ENCODE results near the gene GPR42.

GRCh38 chr19:35380450-35381124 lies 9.7 kb downstream of the GPR42 start:
- no peak for TF ChIP-seq POLR2A (IDR thresholded peaks at IDR 0.05)
- TF ChIP-seq, protein P1, sequence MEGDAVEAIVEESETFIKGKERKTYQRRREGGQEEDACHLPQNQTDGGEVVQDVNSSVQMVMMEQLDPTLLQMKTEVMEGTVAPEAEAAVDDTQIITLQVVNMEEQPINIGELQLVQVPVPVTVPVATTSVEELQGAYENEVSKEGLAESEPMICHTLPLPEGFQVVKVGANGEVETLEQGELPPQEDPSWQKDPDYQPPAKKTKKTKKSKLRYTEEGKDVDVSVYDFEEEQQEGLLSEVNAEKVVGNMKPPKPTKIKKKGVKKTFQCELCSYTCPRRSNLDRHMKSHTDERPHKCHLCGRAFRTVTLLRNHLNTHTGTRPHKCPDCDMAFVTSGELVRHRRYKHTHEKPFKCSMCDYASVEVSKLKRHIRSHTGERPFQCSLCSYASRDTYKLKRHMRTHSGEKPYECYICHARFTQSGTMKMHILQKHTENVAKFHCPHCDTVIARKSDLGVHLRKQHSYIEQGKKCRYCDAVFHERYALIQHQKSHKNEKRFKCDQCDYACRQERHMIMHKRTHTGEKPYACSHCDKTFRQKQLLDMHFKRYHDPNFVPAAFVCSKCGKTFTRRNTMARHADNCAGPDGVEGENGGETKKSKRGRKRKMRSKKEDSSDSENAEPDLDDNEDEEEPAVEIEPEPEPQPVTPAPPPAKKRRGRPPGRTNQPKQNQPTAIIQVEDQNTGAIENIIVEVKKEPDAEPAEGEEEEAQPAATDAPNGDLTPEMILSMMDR (IDR thresholded peaks at IDR 0.05) = no peak

All from adrenal gland (tissue), 5 donors.